ENCODE measurements around the gene REELD1. TPM values are rescaled to one million over a fixed set of nuclear protein-coding genes. Genes with fewer than 3 reads are reported as not detected.
A peak's percentile ranks its signal among the peaks of the same experiment; 100 is the strongest.

REELD1 gene
- total and polyA plus RNA-seq, 10 of the 15 experiments (the other 5 are each of a cell fraction or from before 2014, with no cell fraction given) = 0.11 to 3.9 (median 0.62) TPM

DNA sequence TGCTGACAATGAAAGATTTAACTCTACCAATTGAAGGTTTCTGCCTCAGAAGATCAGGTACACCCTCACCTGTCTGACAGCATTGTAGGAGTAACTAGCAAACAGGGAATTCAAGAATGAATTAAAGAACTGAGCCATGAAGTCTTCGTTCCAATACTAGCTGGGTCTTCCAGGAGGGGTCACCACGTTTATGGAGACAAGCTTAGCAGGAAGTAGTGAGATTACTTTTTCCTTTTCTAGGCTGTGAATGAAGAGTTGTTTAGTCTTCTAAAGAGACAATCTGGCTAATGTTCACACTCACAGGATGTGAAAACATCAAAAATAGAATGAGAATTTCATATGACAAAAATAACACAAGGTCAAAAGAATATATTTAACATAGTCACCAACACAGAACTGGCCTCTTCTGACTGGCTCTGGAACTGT is 54.9 kb downstream of the REELD1 start (continued):
- TF ChIP-seq RAD21 (IDR thresholded peaks at IDR 0.05; ENCODE audit: insufficient read depth, low read depth, low read length) (peak; percentile 13), ZNF622 (IDR thresholded peaks at IDR 0.05) (no peak), ASH2L (IDR thresholded peaks at IDR 0.05; ENCODE audit: borderline replicate concordance, low read depth) (peak; percentile 84; the same call in 1 of the 2 replicates), KDM1A (IDR thresholded peaks at IDR 0.05; ENCODE audit: borderline replicate concordance) (no peak), MXI1 (IDR thresholded peaks at IDR 0.05; ENCODE audit: low read depth, low read length) (no peak), DPF2 (IDR thresholded peaks at IDR 0.05) (peak; percentile 62; the same call in 1 of the 2 replicates), CHD1 (IDR thresholded peaks at IDR 0.05; ENCODE audit: low read depth, low read length) (no peak), PAX5 (IDR thresholded peaks at IDR 0.05; ENCODE audit: borderline replicate concordance, low read depth, low read length) (peak; percentile 30; the same call in 1 of the 2 replicates), NFIC (IDR thresholded peaks at IDR 0.05; ENCODE audit: low read depth, low read length) (peak; percentile 92), POLR2A (IDR thresholded peaks at IDR 0.05; ENCODE audit: low read depth, low read length) (no peak), RFX5 (IDR thresholded peaks at IDR 0.05; ENCODE audit: low read depth, low read length) (no peak), EZH2 (IDR thresholded peaks at IDR 0.05; ENCODE audit: borderline replicate concordance, control insufficient read depth, low read depth, low read length) (no peak), MTA3 (IDR thresholded peaks at IDR 0.05; ENCODE audit: borderline replicate concordance, low read length) (peak; percentile 66; the same call in 1 of the 2 replicates), CEBPB (IDR thresholded peaks at IDR 0.05; ENCODE audit: borderline replicate concordance in 1 of 2, low read depth in 2 of 2, low read length in 2 of 2) (no peak), MTA2 (IDR thresholded peaks at IDR 0.05; ENCODE audit: low read depth) (peak; percentile 68), NR2F1 (conservative IDR thresholded peaks at IDR 0.05) (no peak; the same call in 1 of the 2 replicates), ZNF207 (IDR thresholded peaks at IDR 0.05; ENCODE audit: borderline replicate concordance) (no peak), POU2F2 (IDR thresholded peaks at IDR 0.05; ENCODE audit: borderline replicate concordance, low read depth, low read length) (no peak), SMAD1 (IDR thresholded peaks at IDR 0.05; ENCODE audit: low read depth, partially characterized antibody) (no peak)
- TF ChIP-seq, protein P1, sequence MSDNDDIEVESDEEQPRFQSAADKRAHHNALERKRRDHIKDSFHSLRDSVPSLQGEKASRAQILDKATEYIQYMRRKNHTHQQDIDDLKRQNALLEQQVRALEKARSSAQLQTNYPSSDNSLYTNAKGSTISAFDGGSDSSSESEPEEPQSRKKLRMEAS (IDR thresholded peaks at IDR 0.05; ENCODE audit: low read depth, low read length) = no peak
- TF ChIP-seq, protein P2, sequence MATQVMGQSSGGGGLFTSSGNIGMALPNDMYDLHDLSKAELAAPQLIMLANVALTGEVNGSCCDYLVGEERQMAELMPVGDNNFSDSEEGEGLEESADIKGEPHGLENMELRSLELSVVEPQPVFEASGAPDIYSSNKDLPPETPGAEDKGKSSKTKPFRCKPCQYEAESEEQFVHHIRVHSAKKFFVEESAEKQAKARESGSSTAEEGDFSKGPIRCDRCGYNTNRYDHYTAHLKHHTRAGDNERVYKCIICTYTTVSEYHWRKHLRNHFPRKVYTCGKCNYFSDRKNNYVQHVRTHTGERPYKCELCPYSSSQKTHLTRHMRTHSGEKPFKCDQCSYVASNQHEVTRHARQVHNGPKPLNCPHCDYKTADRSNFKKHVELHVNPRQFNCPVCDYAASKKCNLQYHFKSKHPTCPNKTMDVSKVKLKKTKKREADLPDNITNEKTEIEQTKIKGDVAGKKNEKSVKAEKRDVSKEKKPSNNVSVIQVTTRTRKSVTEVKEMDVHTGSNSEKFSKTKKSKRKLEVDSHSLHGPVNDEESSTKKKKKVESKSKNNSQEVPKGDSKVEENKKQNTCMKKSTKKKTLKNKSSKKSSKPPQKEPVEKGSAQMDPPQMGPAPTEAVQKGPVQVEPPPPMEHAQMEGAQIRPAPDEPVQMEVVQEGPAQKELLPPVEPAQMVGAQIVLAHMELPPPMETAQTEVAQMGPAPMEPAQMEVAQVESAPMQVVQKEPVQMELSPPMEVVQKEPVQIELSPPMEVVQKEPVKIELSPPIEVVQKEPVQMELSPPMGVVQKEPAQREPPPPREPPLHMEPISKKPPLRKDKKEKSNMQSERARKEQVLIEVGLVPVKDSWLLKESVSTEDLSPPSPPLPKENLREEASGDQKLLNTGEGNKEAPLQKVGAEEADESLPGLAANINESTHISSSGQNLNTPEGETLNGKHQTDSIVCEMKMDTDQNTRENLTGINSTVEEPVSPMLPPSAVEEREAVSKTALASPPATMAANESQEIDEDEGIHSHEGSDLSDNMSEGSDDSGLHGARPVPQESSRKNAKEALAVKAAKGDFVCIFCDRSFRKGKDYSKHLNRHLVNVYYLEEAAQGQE (IDR thresholded peaks at IDR 0.05; ENCODE audit: low read depth, low read length) = no peak
- TF ChIP-seq, protein P3, sequence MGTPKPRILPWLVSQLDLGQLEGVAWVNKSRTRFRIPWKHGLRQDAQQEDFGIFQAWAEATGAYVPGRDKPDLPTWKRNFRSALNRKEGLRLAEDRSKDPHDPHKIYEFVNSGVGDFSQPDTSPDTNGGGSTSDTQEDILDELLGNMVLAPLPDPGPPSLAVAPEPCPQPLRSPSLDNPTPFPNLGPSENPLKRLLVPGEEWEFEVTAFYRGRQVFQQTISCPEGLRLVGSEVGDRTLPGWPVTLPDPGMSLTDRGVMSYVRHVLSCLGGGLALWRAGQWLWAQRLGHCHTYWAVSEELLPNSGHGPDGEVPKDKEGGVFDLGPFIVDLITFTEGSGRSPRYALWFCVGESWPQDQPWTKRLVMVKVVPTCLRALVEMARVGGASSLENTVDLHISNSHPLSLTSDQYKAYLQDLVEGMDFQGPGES (IDR thresholded peaks at IDR 0.05) = no peak
- TF ChIP-seq, protein P4, sequence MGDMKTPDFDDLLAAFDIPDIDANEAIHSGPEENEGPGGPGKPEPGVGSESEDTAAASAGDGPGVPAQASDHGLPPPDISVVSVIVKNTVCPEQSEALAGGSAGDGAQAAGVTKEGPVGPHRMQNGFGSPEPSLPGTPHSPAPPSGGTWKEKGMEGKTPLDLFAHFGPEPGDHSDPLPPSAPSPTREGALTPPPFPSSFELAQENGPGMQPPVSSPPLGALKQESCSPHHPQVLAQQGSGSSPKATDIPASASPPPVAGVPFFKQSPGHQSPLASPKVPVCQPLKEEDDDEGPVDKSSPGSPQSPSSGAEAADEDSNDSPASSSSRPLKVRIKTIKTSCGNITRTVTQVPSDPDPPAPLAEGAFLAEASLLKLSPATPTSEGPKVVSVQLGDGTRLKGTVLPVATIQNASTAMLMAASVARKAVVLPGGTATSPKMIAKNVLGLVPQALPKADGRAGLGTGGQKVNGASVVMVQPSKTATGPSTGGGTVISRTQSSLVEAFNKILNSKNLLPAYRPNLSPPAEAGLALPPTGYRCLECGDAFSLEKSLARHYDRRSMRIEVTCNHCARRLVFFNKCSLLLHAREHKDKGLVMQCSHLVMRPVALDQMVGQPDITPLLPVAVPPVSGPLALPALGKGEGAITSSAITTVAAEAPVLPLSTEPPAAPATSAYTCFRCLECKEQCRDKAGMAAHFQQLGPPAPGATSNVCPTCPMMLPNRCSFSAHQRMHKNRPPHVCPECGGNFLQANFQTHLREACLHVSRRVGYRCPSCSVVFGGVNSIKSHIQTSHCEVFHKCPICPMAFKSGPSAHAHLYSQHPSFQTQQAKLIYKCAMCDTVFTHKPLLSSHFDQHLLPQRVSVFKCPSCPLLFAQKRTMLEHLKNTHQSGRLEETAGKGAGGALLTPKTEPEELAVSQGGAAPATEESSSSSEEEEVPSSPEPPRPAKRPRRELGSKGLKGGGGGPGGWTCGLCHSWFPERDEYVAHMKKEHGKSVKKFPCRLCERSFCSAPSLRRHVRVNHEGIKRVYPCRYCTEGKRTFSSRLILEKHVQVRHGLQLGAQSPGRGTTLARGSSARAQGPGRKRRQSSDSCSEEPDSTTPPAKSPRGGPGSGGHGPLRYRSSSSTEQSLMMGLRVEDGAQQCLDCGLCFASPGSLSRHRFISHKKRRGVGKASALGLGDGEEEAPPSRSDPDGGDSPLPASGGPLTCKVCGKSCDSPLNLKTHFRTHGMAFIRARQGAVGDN (IDR thresholded peaks at IDR 0.05) = peak; percentile 69
